Lung (tissue), 12 donors: ENCODE data around the gene EGFR. TPM values are rescaled to one million over a fixed set of nuclear protein-coding genes. Genes with fewer than 3 reads are reported as not detected.

Experiments used
- ATAC-seq: fragments of 200-7000 bp; cut with Tn5 transposase; one replicate; pipeline ENCODE4 v1.9.1; 2020; ENCODE audit warnings: moderate number of reproducible peaks; ENCODE audit not compliant: insufficient read depth, low FRiP score
- DNase-seq, 3 donors: peaks; one replicate each; pipeline ENCODE4 v3.0.0-alpha.2; 2013 to 2017
- H3K27ac ChIP-seq, 2 donors: one replicate each; pipeline ENCODE4 v1.5.1; 2013; ENCODE audit warnings: mild to moderate bottlenecking in 2 of 2, moderate library complexity in 2 of 2, control low read depth in 1 of 2, inconsistent platforms in 1 of 2, low read depth in 1 of 2, low read length in 1 of 2
- H3K27me3 ChIP-seq, 3 donors: one replicate each; pipeline ENCODE4 v1.5.1; 2013; ENCODE audit warnings: low read length in 2 of 3; ENCODE audit not compliant: control insufficient read depth in 3 of 3, insufficient read depth in 3 of 3
- H3K36me3 ChIP-seq, 4 donors: one replicate each; pipeline ENCODE4 v1.5.1; 2013; ENCODE audit warnings: low read length in 4 of 4, mild to moderate bottlenecking in 1 of 4, moderate library complexity in 1 of 4; ENCODE audit not compliant: control insufficient read depth in 4 of 4, insufficient read depth in 4 of 4
- H3K4me1 ChIP-seq, 5 donors: one replicate each; pipeline ENCODE4 v1.5.1; 2013; ENCODE audit warnings: low read length in 5 of 5, mild to moderate bottlenecking in 2 of 5, moderate library complexity in 1 of 5; ENCODE audit not compliant: control insufficient read depth in 5 of 5, insufficient read depth in 5 of 5
- H3K4me3 ChIP-seq: one replicate; pipeline ENCODE4 v1.5.1; 2013; ENCODE audit warnings: mild to moderate bottlenecking, control low read depth, moderate library complexity
- H3K9ac ChIP-seq, 2 donors: one replicate each; pipeline ENCODE4 v1.5.1; 2013; ENCODE audit warnings: low read length in 2 of 2, control low read depth in 1 of 2; ENCODE audit not compliant: insufficient read depth in 1 of 2
- H3K9me3 ChIP-seq, 4 donors: one replicate each; pipeline ENCODE4 v1.5.1; 2013; ENCODE audit warnings: low read length in 3 of 4, mild to moderate bottlenecking in 1 of 4, moderate library complexity in 1 of 4; ENCODE audit not compliant: control insufficient read depth in 4 of 4, insufficient read depth in 3 of 4
- WGBS, 2 donors: extraction: QIAGEN DNeasy Blood & Tissue Kit; methylation state at CpG; one replicate each; pipeline ENCODE4 v1.1.7; 2013; 5-methylcytosine and 5-hydroxymethylcytosine counted together
- polyA plus RNA-seq, 2 donors: library from polyadenylated mRNA; stranded (reverse); fragments of 200-250 nt; gene quantifications; one replicate each; pipeline ENCODE4 v1.2.1, GENCODE V29; 2013
- total RNA-seq, 2 donors: library from RNA; depleted of rRNA in 1 of 2; stranded (reverse); fragments of >200 nt in 1 of 2; gene quantifications; one replicate each; pipeline ENCODE4 v1.2.1, GENCODE V29; 2014 to 2021
- TF ChIP-seq, protein P1 (sequence below): IDR thresholded peaks from 2 replicates; pipeline ENCODE4 v1.5.1; 2012; ENCODE audit warnings: mild to moderate bottlenecking; ENCODE audit errors: control extremely low read depth, extremely low read depth
- donor health status: control.
- donor health status: control.
- donor health status: Bipolar disorder and iron deficiency.
- donor health status: healthy.
- donor health status: DM: yes; HTN: yes; CAD: no.

The EGFR gene
- total and polyA plus RNA-seq, 4 donors, result 11.6 to 78.7 (median 37.1) TPM

DNA sequence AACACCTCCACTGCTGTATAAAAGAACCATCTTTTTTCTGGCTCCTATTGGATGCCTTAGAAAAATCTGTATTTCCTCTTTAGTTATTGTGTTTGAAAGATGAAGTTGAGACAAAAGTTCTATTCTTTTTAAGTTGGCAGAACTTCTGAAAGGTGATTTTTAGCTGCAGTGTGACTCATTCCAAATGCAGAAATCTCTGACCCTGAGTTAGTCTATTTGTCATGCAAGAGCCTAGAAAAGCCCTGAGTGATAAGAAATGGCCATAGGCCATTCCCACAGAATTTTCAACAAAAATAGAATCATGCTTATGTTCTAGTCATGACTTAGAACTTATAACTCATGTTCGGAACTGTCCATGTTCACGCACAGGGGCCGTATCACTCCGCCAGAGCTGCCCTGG lies 89.1 kb downstream of the EGFR start:
- Histone ChIP-seq H3K9me3 (no peaks in the 10 kb centered on the region), H3K4me3 (no peak overlapping the region), H3K27me3 (no peaks in the 10 kb centered on the region), H3K36me3 (no peaks in the 10 kb centered on the region), H3K27ac (no peak overlapping the region), H3K9ac (no peak overlapping the region), H3K4me1 (peaks cover 0 to 85% (median 47%) of the 10 kb centered on the region in 5 donors)
- ATAC-seq, result no peak
- TF ChIP-seq, protein P1, sequence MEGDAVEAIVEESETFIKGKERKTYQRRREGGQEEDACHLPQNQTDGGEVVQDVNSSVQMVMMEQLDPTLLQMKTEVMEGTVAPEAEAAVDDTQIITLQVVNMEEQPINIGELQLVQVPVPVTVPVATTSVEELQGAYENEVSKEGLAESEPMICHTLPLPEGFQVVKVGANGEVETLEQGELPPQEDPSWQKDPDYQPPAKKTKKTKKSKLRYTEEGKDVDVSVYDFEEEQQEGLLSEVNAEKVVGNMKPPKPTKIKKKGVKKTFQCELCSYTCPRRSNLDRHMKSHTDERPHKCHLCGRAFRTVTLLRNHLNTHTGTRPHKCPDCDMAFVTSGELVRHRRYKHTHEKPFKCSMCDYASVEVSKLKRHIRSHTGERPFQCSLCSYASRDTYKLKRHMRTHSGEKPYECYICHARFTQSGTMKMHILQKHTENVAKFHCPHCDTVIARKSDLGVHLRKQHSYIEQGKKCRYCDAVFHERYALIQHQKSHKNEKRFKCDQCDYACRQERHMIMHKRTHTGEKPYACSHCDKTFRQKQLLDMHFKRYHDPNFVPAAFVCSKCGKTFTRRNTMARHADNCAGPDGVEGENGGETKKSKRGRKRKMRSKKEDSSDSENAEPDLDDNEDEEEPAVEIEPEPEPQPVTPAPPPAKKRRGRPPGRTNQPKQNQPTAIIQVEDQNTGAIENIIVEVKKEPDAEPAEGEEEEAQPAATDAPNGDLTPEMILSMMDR, result no peak
- WGBS, 2 donors, result 95 to 97% methylated on average over 4 of the region's 4 CpGs
- no peak for DNase-seq

DNA sequence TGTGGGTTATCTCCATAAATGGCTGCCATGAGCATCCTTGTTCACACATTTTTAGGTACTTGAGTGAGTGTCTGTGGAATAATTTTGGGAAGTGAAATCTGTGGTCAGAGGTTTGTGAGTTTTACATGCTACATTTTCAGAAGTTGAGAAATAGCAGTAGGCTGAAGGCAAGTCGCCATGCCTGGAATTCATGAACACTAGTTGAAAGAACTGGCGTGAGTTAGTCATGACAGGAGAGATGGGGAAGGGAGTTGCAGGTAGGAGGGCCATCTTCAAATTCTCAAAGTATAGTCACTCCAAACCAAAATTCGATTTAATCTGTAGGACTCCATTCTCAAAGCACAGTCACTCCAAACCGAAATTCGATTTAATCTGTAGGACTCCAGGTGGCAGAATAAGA lies 89.6 kb downstream of the EGFR start:
- Histone ChIP-seq H3K27ac (no peak overlapping the region), H3K4me3 (no peak overlapping the region), H3K4me1 (peaks cover 0 to 85% (median 47%) of the 10 kb centered on the region in 5 donors), H3K9ac (no peak overlapping the region), H3K9me3 (no peaks in the 10 kb centered on the region), H3K36me3 (no peaks in the 10 kb centered on the region), H3K27me3 (no peaks in the 10 kb centered on the region)
- TF ChIP-seq, protein P1, result no peak
- no peak for DNase-seq
- ATAC-seq, result no peak
- 93 to 95% methylated on average over 5 of the region's 5 CpGs for WGBS, 2 donors

DNA sequence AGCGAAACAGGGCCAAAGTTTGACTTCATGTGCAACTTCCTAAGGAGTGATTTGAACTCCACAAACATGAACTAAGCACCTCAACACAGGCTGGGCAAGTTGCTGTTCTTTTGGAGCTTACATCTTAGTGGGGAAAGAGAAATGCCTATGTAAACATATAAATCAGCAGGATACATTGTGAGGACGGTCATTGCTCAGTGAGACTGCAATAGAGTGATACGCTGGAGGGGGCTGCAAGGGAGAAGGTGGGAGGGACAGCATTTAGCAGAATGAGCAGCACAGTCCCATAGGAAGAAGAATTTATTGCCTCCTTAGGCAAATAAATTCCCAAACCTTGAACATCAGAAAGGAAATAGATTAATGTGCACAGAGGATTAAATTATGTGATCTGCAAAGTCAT lies 90.0 kb downstream of the EGFR start:
- 66 to 83% methylated on average over 3 of the region's 3 CpGs for WGBS, 2 donors
- H3K27ac ChIP-seq, result no peak overlapping the region
- no peak overlapping the region for H3K9ac ChIP-seq
- H3K36me3 ChIP-seq, result no peaks in the 10 kb centered on the region
- ATAC-seq (no peak), DNase-seq (no peak)
- TF ChIP-seq, protein P1, result no peak
- H3K9me3 ChIP-seq, result no peaks in the 10 kb centered on the region
- H3K27me3 ChIP-seq, result no peaks in the 10 kb centered on the region
- H3K4me3 ChIP-seq, result no peak overlapping the region
- peaks cover 0 to 85% (median 47%) of the 10 kb centered on the region in 5 donors for H3K4me1 ChIP-seq

DNA sequence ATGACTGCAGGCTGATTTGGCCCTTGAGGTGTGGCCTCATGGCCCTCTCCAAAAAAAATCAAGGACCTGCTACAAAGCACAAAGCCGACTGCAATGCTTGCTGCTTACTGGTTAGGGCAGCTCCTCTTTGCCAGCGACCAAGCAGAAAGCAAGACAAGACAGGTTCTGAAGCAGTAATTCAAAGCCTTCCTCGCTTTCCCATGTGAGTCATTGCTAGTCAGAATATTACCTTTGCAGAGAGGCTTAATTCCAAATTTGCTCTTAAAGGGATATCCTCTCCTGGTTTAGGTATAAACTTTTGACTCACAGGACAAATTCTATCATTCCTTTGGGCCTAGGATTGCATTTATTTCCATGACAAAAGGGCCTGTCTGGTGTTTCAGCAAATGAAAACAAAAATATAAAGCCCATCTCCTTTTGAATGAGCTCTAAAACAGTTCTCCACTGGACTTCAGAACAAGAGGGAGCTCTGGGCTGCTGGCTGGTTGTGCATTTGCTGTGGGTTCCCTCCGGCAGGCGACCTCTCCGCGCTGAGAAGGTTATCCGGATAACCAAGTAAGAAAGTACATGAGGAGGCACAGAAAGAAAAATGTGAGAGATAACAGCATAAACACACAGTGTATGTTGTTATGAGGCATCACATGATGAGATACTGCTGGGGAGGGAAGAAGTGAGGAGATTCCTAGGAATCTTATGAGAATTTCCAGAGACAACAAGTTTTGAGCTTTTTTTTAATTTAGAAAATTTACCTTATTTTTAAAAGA lies 90.8 kb downstream of the EGFR start:
- Histone ChIP-seq H3K4me3 (no peak overlapping the region), H3K27ac (peak overlapping the region in 1 of 2 donors; percentile 35), H3K4me1 (peaks cover 0 to 80% (median 47%) of the 10 kb centered on the region in 5 donors), H3K9ac (peak overlapping the region in 1 of 2 donors; percentile 51), H3K27me3 (no peaks in the 10 kb centered on the region), H3K36me3 (no peaks in the 10 kb centered on the region), H3K9me3 (no peaks in the 10 kb centered on the region)
- no peak for ATAC-seq
- DNase-seq, result peak; percentile 71 to 87 (median 84)
- TF ChIP-seq, protein P1, result no peak
- WGBS, 2 donors, result 69 to 70% methylated on average over 8 of the region's 8 CpGs
